ENCODE results near the gene CAMK2B.

DNA sequence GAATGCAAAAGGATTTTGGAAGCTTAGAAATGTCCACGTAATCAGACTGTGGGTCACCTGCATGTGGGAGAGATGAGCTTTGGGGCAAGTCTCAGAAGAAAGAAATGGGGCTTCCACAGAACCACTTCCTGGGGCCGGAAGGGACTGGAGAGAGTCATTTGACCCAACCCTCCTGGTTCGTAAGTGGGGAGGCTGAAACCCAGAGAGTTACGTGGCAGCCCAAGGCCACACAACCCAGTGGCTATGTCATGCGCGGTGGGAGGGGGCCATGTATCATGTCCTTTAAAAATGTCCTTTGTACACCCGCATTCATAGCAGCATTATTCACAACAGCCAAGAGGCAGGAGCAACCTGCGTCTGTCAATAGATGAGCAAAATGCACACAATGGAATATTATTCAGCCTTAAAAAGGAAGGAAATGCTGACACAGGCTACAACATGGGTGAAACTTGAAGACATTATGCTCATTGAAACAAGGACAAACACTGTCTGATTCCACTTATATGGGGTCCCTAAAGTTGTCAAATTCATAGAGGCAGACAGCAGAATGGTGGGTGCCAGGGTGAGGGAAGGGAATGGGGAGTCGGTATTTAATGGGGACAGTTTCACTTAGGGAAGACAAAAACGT lies 15.1 kb downstream of the CAMK2B start:
- TF ChIP-seq, protein P1, sequence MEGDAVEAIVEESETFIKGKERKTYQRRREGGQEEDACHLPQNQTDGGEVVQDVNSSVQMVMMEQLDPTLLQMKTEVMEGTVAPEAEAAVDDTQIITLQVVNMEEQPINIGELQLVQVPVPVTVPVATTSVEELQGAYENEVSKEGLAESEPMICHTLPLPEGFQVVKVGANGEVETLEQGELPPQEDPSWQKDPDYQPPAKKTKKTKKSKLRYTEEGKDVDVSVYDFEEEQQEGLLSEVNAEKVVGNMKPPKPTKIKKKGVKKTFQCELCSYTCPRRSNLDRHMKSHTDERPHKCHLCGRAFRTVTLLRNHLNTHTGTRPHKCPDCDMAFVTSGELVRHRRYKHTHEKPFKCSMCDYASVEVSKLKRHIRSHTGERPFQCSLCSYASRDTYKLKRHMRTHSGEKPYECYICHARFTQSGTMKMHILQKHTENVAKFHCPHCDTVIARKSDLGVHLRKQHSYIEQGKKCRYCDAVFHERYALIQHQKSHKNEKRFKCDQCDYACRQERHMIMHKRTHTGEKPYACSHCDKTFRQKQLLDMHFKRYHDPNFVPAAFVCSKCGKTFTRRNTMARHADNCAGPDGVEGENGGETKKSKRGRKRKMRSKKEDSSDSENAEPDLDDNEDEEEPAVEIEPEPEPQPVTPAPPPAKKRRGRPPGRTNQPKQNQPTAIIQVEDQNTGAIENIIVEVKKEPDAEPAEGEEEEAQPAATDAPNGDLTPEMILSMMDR (IDR thresholded peaks at IDR 0.05; ENCODE audit: insufficient read depth, low read length, poor library complexity, severe bottlenecking): no peak
- TF ChIP-seq EZH2phosphoT487 (conservative IDR thresholded peaks at IDR 0.05; ENCODE audit: low read length): no peak
